Testis (tissue), 2 donors: ENCODE results near the gene TCF4.

Experiments
- POLR2A ChIP-seq: fragments of 450-650 bp; IDR thresholded peaks from one replicate; pipeline ENCODE4 v1.6.1; 2017; ENCODE audit warnings: antibody characterized with exemption, mild to moderate bottlenecking, moderate library complexity
- TF ChIP-seq, protein P1 (sequence below), 3 experiments: fragments of 450-650 bp in 2 of 3; fragments of 200-600 bp in 1 of 3; sonication (generic) in 1 of 3; IDR thresholded peaks; one replicate each; pipeline ENCODE4 v1.5.1; 2016 to 2019; ENCODE audit warnings: antibody characterized with exemption in 3 of 3, mild to moderate bottlenecking in 2 of 3, moderate library complexity in 1 of 3

DNA sequence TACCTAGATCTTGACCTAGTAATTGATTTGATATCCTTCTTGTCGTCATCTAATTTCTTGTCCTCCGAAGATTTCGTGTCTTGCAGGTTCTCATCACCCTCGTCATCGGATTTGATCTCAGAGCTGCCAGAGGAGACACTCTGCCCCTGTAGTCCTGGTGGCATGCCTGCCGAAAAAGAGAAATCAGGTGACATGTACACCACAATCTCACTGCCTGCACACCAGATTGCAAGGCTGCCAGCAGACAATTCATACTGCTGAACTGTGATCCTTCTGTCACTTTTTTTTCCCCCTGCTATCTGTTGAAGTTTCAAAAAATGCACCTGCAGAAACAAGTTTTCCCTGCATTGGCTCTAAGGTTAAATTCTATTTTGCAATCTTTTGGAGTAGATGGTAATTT is 355.5 kb downstream of the TCF4 start:
- TF ChIP-seq, protein P1, sequence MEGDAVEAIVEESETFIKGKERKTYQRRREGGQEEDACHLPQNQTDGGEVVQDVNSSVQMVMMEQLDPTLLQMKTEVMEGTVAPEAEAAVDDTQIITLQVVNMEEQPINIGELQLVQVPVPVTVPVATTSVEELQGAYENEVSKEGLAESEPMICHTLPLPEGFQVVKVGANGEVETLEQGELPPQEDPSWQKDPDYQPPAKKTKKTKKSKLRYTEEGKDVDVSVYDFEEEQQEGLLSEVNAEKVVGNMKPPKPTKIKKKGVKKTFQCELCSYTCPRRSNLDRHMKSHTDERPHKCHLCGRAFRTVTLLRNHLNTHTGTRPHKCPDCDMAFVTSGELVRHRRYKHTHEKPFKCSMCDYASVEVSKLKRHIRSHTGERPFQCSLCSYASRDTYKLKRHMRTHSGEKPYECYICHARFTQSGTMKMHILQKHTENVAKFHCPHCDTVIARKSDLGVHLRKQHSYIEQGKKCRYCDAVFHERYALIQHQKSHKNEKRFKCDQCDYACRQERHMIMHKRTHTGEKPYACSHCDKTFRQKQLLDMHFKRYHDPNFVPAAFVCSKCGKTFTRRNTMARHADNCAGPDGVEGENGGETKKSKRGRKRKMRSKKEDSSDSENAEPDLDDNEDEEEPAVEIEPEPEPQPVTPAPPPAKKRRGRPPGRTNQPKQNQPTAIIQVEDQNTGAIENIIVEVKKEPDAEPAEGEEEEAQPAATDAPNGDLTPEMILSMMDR (IDR thresholded peaks at IDR 0.05): no peak
- TF ChIP-seq POLR2A: no peak
